K562 (cell line): ENCODE measurements around the gene CLIC1. TPM values are rescaled to one million over a fixed set of nuclear protein-coding genes. Genes with fewer than 3 reads are reported as not detected.

Experiments
- ATF1 ChIP-seq, 2 experiments: fragments of 450-650 bp in 1 of 2; IDR thresholded peaks; 2 replicates each; pipeline ENCODE4 v1.6.1; 2016; ENCODE audit warnings: missing compliant biosample characterization in 1 of 2, missing genetic modification characterization in 1 of 2
- FOXJ3 ChIP-seq: sonication (generic); formaldehyde crosslinking; IDR thresholded peaks from 2 replicates; pipeline ENCODE4 v1.4.0; 2020; ENCODE audit warnings: mild to moderate bottlenecking, missing genetic modification reagents
- GABPB2 ChIP-seq: fragments of 250-450 bp; sonication (Bioruptor Pico); conservative IDR thresholded peaks from 2 replicates; pipeline ENCODE4 v1.5.1; 2021; ENCODE audit warnings: mild to moderate bottlenecking
- HDAC1 ChIP-seq, 2 experiments: fragments of 450-650 bp; IDR thresholded peaks; 2 replicates each; pipeline ENCODE4 v1.6.1; 2016 to 2017; ENCODE audit warnings: inconsistent platforms in 1 of 2, mild to moderate bottlenecking in 1 of 2, moderate library complexity in 1 of 2
- HMG20A ChIP-seq: fragments of 450-650 bp; formaldehyde crosslinking; conservative IDR thresholded peaks from 2 replicates; pipeline ENCODE4 v1.4.0; 2020; ENCODE audit warnings: mild to moderate bottlenecking, mixed read lengths
- JUND ChIP-seq, 2 experiments: IDR thresholded peaks; 2 replicates in 1 of 2; 3 replicates in 1 of 2; pipeline ENCODE4 v1.6.1; 2011; ENCODE audit warnings: borderline replicate concordance in 2 of 2, low read depth in 2 of 2, low read length in 2 of 2, improper control_type of control experiment in 1 of 2, missing biosample characterization in 1 of 2, missing genetic modification characterization in 1 of 2, missing genetic modification reagents in 1 of 2
- NCOR1 ChIP-seq: fragments of 450-650 bp; IDR thresholded peaks from 2 replicates; pipeline ENCODE4 v1.6.1; 2016; ENCODE audit warnings: mild to moderate bottlenecking, moderate library complexity
- NFIX ChIP-seq: fragments of 250-450 bp; sonication (Bioruptor Pico); IDR thresholded peaks from 2 replicates; pipeline ENCODE4 v1.4.0; 2020; ENCODE audit warnings: low read depth, mild to moderate bottlenecking, moderate library complexity
- NR4A1 ChIP-seq, 2 experiments: fragments of 250-450 bp in 1 of 2; fragments of 450-650 bp in 1 of 2; sonication (Bioruptor Pico) in 1 of 2; IDR thresholded peaks; 2 replicates each; pipeline versions ENCODE4 v1.4.0 to v1.6.1; 2016 to 2020; ENCODE audit warnings: mild to moderate bottlenecking in 2 of 2, missing compliant biosample characterization in 1 of 2, missing genetic modification characterization in 1 of 2, moderate library complexity in 1 of 2
- PCBP1 ChIP-seq: fragments of 200-400 bp; formaldehyde crosslinking; IDR thresholded peaks from 2 replicates; pipeline ENCODE4 v1.6.1; 2018; ENCODE audit warnings: mild to moderate bottlenecking, low read depth, low read length; ENCODE audit not compliant: poor library complexity, severe bottlenecking
- PCBP2 ChIP-seq: fragments of 200-400 bp; formaldehyde crosslinking; IDR thresholded peaks from 2 replicates; pipeline ENCODE4 v1.6.1; 2018; ENCODE audit warnings: low read length, low read depth, mild to moderate bottlenecking, moderate library complexity; ENCODE audit not compliant: poor library complexity, severe bottlenecking
- SMAD3 ChIP-seq: fragments of 450-650 bp; formaldehyde crosslinking; conservative IDR thresholded peaks from 2 replicates; pipeline ENCODE4 v1.4.0; 2020; ENCODE audit warnings: mild to moderate bottlenecking
- SREBF1 ChIP-seq: fragments of 150-350 bp; IDR thresholded peaks from 2 replicates; pipeline ENCODE4 v1.6.1; 2014; ENCODE audit warnings: antibody characterized with exemption, low read depth, low read length, borderline replicate concordance
- TRIM28 ChIP-seq: fragments of 450-650 bp; IDR thresholded peaks from 2 replicates; pipeline ENCODE4 v1.6.1; 2017
- ZNF232 ChIP-seq: sonication (generic); formaldehyde crosslinking; IDR thresholded peaks from 2 replicates; pipeline ENCODE4 v1.8.0; 2022; ENCODE audit warnings: mild to moderate bottlenecking, missing genetic modification reagents
- ZNF77 ChIP-seq: fragments of 250-450 bp; sonication (Bioruptor Pico); IDR thresholded peaks from 2 replicates; pipeline ENCODE4 v1.5.0; 2020
- polyA plus RNA-seq, 8 experiments: library from polyadenylated mRNA; depleted of rRNA in 4 of 8; stranded (reverse) in 5 of 8; unstranded in 3 of 8; fragments of >200 nt; fragmentation: Nextera tagmentation in 2 of 8; fragmentation: Illumina TruSeq in 1 of 8; extraction: Ambion mirVana in 2 of 8; extraction: Trizol in 1 of 8; gene quantifications; 2 replicates each; pipeline versions ENCODE4 v1.2.1 to v1.2.3, GENCODE V29; 2011 to 2014; ENCODE audit warnings: inconsistent platforms in 1 of 8, missing spikeins in 1 of 8
- total RNA-seq, 7 experiments: library from RNA; depleted of rRNA in 6 of 7; stranded (reverse); fragments of >200 nt in 6 of 7; fragmentation: Illumina TruSeq in 2 of 7; extraction: Trizol in 2 of 7; gene quantifications; 2 replicates each; pipeline versions ENCODE4 v1.2.1 to v1.2.3, GENCODE V29; 2011 to 2021; ENCODE audit warnings: low replicate concordance in 1 of 7
- TF ChIP-seq, protein P1 (sequence below): sonication (generic); formaldehyde crosslinking; IDR thresholded peaks from 2 replicates; pipeline ENCODE4 v1.8.0; 2022; ENCODE audit warnings: missing genetic modification reagents, mild to moderate bottlenecking, moderate library complexity, borderline replicate concordance
- TF ChIP-seq, protein P2 (sequence below): fragments of 450-650 bp; formaldehyde crosslinking; IDR thresholded peaks from 2 replicates; pipeline ENCODE4 v1.4.0; 2022; ENCODE audit warnings: missing genetic modification characterization
- TF ChIP-seq, protein P3 (sequence below): fragments of 250-450 bp; sonication (Bioruptor Pico); IDR thresholded peaks from 2 replicates; pipeline ENCODE4 v1.4.0; 2020; ENCODE audit warnings: mild to moderate bottlenecking, moderate library complexity, borderline replicate concordance
- TF ChIP-seq, protein P4 (sequence below), 3 experiments: IDR thresholded peaks in 2 of 3; conservative IDR thresholded peaks in 1 of 3; 2 replicates each; pipeline ENCODE4 v1.5.1; 2011 to 2012; ENCODE audit warnings: low read length in 3 of 3, mild to moderate bottlenecking in 3 of 3, control low read depth in 2 of 3, improper control_type of control experiment in 1 of 3, inconsistent platforms in 1 of 3, low read depth in 1 of 3, mixed read lengths in 1 of 3, moderate library complexity in 1 of 3; ENCODE audit not compliant: insufficient read depth in 2 of 3

The CLIC1 gene
- total and polyA plus RNA-seq, 9 of the 15 experiments (the other 6 are each of a cell fraction or from before 2014, with no cell fraction given) = 1,267 to 2,419 (median 1,808) TPM

DNA sequence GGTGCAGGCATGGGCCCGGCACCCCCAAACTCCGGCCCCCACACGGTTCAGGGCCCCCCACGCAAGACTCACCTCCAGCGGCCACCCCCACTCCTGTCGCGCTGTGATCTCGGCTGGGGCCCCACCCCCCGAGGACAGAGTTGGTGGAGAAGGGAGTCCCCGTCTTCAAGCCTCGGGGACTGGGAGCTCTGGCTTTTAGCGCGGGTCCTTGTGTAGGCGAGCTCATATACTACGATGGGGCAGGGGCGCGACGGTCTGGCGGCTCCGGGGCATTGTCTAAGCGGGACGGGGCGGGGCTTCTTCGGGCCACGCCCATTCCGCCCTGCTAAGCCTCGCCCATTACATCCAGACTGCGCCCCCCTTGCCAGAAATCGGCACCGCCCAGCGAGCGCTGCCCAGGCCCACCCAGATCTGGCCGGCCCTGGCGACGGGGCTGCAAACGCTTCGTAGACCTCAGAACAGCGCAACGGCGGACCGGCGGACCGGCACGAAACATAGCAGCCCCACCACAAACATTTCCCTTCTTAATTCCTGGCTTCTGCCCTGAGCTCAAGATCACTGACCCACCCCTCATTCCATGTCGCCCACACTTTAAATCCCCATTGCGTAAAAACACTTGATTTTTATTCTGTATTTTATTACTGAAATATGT, 6.2 kb downstream of the CLIC1 start (continued):
- TF ChIP-seq, protein P1, sequence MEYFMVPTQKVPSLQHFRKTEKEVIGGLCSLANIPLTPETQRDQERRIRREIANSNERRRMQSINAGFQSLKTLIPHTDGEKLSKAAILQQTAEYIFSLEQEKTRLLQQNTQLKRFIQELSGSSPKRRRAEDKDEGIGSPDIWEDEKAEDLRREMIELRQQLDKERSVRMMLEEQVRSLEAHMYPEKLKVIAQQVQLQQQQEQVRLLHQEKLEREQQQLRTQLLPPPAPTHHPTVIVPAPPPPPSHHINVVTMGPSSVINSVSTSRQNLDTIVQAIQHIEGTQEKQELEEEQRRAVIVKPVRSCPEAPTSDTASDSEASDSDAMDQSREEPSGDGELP (CRISPR knock-in tag) = no peak
- peak; percentile 90 for TF ChIP-seq GABPB2
- no peak for TF ChIP-seq FOXJ3 (CRISPR knock-in tag)
- peak; percentile 98 for TF ChIP-seq ZNF77
- peak; percentile 76; the same call in 1 of the 2 replicates for TF ChIP-seq ZNF232 (CRISPR knock-in tag)
- TF ChIP-seq PCBP1 = peak; percentile 73
- TF ChIP-seq PCBP2 = peak; percentile 54
- no peak for TF ChIP-seq TRIM28
- TF ChIP-seq HMG20A (CRISPR knock-in tag) = peak; percentile 94
- TF ChIP-seq SMAD3 (CRISPR knock-in tag) = peak; percentile 97
- TF ChIP-seq ATF1 (CRISPR knock-in tag; IDR thresholded peaks at IDR 0.05) = no peak
- peak; percentile 79 for TF ChIP-seq ATF1 (tag; IDR thresholded peaks at IDR 0.05)
- peak in 1 of 2 experiments; percentile 28; a peak in 1 of 4 replicates for TF ChIP-seq HDAC1 (IDR thresholded peaks at IDR 0.05)
- no peak for TF ChIP-seq NCOR1
- TF ChIP-seq, protein P2, sequence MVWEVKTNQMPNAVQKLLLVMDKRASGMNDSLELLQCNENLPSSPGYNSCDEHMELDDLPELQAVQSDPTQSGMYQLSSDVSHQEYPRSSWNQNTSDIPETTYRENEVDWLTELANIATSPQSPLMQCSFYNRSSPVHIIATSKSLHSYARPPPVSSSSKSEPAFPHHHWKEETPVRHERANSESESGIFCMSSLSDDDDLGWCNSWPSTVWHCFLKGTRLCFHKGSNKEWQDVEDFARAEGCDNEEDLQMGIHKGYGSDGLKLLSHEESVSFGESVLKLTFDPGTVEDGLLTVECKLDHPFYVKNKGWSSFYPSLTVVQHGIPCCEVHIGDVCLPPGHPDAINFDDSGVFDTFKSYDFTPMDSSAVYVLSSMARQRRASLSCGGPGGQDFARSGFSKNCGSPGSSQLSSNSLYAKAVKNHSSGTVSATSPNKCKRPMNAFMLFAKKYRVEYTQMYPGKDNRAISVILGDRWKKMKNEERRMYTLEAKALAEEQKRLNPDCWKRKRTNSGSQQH = peak; percentile 99
- TF ChIP-seq NFIX (CRISPR knock-in tag) = 0 out of 2 replicates have a peak, but pooled peaks have one; percentile 15
- peak; percentile 95 for TF ChIP-seq NR4A1 (CRISPR knock-in tag; IDR thresholded peaks at IDR 0.05)
- TF ChIP-seq NR4A1 (tag; IDR thresholded peaks at IDR 0.05) = peak; percentile 38; the same call in 1 of the 2 replicates
- TF ChIP-seq, protein P3, sequence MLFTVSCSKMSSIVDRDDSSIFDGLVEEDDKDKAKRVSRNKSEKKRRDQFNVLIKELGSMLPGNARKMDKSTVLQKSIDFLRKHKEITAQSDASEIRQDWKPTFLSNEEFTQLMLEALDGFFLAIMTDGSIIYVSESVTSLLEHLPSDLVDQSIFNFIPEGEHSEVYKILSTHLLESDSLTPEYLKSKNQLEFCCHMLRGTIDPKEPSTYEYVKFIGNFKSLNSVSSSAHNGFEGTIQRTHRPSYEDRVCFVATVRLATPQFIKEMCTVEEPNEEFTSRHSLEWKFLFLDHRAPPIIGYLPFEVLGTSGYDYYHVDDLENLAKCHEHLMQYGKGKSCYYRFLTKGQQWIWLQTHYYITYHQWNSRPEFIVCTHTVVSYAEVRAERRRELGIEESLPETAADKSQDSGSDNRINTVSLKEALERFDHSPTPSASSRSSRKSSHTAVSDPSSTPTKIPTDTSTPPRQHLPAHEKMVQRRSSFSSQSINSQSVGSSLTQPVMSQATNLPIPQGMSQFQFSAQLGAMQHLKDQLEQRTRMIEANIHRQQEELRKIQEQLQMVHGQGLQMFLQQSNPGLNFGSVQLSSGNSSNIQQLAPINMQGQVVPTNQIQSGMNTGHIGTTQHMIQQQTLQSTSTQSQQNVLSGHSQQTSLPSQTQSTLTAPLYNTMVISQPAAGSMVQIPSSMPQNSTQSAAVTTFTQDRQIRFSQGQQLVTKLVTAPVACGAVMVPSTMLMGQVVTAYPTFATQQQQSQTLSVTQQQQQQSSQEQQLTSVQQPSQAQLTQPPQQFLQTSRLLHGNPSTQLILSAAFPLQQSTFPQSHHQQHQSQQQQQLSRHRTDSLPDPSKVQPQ (CRISPR knock-in tag) = no peak
- TF ChIP-seq JUND (IDR thresholded peaks at IDR 0.05; ENCODE audit: borderline replicate concordance, low read depth, low read length) = no peak
- no peak for TF ChIP-seq JUND (tag; IDR thresholded peaks at IDR 0.05; ENCODE audit: borderline replicate concordance, low read depth, low read length)
- no peak; the same call in 1 of the 2 replicates for TF ChIP-seq SREBF1
- TF ChIP-seq, protein P4, sequence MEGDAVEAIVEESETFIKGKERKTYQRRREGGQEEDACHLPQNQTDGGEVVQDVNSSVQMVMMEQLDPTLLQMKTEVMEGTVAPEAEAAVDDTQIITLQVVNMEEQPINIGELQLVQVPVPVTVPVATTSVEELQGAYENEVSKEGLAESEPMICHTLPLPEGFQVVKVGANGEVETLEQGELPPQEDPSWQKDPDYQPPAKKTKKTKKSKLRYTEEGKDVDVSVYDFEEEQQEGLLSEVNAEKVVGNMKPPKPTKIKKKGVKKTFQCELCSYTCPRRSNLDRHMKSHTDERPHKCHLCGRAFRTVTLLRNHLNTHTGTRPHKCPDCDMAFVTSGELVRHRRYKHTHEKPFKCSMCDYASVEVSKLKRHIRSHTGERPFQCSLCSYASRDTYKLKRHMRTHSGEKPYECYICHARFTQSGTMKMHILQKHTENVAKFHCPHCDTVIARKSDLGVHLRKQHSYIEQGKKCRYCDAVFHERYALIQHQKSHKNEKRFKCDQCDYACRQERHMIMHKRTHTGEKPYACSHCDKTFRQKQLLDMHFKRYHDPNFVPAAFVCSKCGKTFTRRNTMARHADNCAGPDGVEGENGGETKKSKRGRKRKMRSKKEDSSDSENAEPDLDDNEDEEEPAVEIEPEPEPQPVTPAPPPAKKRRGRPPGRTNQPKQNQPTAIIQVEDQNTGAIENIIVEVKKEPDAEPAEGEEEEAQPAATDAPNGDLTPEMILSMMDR (IDR thresholded peaks at IDR 0.05 in 2 of 3, conservative IDR thresholded peaks at IDR 0.05 in 1 of 3; ENCODE audit: insufficient read depth in 2 of 3, low read depth in 1 of 3, low read length in 3 of 3) = peak in 2 of 3 experiments; percentile 20 to 26; a peak in 4 of 6 replicates
